Epidermal melanocyte (primary cell): Measurements from ENCODE around the gene PIP.
"Not testable (repeated sequence)": the region's sequence is repeated elsewhere in the genome, so short reads cannot be mapped to it uniquely, and the experiment has no call there.

Source experiments
- DNase-seq: peaks from one replicate; pipeline ENCODE4 v3.0.0; 2011; ENCODE audit warnings: low spot score; ENCODE audit not compliant: insufficient read length

Gene PIP

GRCh38 chr7:143177374-143178119 is 45.7 kb downstream of the PIP start:
- DNase-seq, result no peak

- DNase-seq, result not testable (repeated sequence)
Observed at GRCh38 chr7:143180771-143181170, 48.9 kb downstream of the PIP start.

- DNase-seq, result no peak
Observed at GRCh38 chr7:143181349-143181748, 49.5 kb downstream of the PIP start.

GRCh38 chr7:143183024-143183423 is 51.1 kb downstream of the PIP start, which contains the start of gene TAS2R39:
Gene TAS2R39 (plus strand): TSS chr7:143183419. CDS start chr7:143183419, 0 bp downstream.
- no peak for DNase-seq

- no peak for DNase-seq
Observed at GRCh38 chr7:143185551-143185950, 53.7 kb downstream of the PIP start.

- DNase-seq, result no peak
Observed at GRCh38 chr7:143188994-143189393, 57.1 kb downstream of the PIP start.
